GM12864 (cell line): Measurements from ENCODE around the gene KREMEN1.

ENCODE experiments used
- DNase-seq: peaks from one replicate; pipeline ENCODE4 v3.0.0-alpha.2; 2011; ENCODE audit warnings: low read depth
- H3K4me3 ChIP-seq: 2 replicates; pipeline ENCODE4 v1.5.1; 2011; ENCODE audit warnings: mild to moderate bottlenecking, low read depth, low read length, control low read depth
- TF ChIP-seq, protein P1 (sequence below): IDR thresholded peaks from 2 replicates; pipeline ENCODE4 v1.5.1; 2011; ENCODE audit warnings: low read depth, mild to moderate bottlenecking, moderate library complexity, low read length, control low read depth, inconsistent platforms; ENCODE audit errors: missing control alignments

KREMEN1 gene

DNA sequence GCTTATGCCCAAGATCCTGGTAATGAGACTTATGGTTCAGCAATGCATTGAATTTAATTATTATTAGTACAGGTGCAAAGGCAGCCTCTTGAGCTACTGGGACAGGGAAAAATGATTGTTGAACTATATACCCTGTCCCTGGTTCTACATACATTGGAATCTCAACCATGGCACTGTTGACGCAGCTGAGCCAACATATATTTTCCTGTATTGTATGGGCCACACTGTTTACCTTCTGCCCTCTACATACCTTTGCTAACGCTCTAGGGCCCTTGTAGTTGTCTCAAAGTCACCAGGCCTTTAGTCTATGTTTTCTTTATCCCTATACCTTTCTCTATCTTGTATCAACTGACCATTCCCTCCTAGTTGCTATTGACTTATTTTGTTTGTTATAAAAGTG lies 22.6 kb downstream of the KREMEN1 start:
- no peak overlapping the region for H3K4me3 ChIP-seq
- DNase-seq, result no peak
- TF ChIP-seq, protein P1, sequence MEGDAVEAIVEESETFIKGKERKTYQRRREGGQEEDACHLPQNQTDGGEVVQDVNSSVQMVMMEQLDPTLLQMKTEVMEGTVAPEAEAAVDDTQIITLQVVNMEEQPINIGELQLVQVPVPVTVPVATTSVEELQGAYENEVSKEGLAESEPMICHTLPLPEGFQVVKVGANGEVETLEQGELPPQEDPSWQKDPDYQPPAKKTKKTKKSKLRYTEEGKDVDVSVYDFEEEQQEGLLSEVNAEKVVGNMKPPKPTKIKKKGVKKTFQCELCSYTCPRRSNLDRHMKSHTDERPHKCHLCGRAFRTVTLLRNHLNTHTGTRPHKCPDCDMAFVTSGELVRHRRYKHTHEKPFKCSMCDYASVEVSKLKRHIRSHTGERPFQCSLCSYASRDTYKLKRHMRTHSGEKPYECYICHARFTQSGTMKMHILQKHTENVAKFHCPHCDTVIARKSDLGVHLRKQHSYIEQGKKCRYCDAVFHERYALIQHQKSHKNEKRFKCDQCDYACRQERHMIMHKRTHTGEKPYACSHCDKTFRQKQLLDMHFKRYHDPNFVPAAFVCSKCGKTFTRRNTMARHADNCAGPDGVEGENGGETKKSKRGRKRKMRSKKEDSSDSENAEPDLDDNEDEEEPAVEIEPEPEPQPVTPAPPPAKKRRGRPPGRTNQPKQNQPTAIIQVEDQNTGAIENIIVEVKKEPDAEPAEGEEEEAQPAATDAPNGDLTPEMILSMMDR, result no peak

DNA sequence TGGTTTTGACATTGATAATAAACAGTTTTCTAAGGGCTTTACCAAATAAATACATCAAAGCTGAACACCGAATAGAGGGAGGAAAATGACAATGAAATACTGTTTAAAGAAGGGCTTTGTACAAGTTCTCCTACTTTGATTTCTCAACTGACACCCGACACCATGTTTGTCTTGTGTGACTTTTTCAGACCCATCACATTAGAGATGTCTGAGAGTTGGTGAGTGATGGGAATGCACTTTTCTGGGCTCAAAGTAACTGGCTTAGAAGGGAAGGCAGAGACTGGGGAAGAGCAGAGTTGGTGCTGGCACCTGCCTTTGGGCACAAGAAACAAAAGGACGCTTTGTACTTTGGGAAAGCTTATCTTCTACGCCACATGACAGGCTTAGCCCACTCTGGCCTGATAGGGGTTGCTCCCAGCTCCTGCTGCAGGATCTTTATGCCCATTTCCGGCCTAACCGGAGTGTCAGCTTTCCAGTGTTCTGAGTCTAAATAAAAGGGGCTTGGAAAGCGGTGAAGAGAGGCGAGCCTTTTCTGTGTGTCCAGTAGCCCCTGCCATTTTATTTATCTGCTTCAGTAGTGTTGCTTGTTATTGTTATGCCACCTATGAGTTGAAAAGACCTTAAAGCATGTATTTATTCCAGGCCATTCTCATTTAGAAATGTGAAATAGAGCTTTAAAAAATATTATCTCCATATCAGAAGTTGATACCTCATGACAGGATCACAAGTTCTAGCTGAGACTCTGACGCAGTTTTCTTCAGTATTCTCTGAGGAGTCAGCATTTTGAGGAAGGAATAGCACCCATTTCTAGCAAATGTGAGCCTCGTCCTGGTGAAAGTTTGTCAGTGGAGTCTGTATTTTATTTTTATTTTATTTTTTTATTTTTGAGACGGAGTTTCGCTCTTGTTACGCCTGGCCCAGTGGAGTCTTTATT lies 24.2 kb downstream of the KREMEN1 start:
- TF ChIP-seq, protein P1, result no peak
- no peak overlapping the region for H3K4me3 ChIP-seq
- no peak for DNase-seq

DNA sequence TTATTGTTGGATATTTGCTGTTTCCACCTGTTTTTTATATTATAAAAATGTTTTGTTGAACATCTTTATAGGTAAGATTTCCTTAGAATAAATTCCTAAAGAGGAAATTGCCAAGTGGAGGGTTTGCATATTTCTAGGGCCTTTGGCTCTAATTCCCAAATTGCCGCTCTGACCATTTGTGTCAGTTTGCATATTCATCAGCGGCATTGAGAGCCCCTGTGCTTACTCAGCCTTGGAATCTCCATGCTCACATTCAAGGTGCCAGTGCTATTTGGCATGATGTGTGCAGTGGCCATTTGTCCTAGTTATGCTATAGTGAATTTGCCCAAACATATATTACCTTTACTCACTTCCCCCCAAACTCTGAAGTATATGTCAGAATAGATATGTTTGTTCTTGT lies 25.5 kb downstream of the KREMEN1 start:
- no peak for DNase-seq
- no peak overlapping the region for H3K4me3 ChIP-seq
- TF ChIP-seq, protein P1, result no peak

DNA sequence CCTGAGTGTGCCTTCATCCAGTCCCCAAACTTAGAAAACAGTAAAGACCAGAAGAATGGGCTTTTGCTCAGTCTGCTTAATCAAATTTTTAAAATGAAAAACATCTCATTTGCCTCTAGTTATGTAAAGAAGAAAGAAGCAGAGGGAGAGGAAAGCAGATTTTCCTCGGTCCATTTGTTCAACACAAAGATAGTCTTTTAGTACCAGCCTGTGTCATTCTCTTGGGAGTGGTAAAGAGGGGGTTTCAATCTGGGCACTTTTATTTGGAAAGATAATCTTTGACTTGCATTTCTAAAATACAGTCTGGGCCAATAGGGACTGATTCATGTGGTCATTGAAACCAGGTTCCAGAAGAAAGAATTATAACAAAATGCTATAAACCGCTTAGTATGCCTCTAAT lies 29.5 kb downstream of the KREMEN1 start:
- no peak overlapping the region for H3K4me3 ChIP-seq
- TF ChIP-seq, protein P1, result no peak
- DNase-seq, result no peak

DNA sequence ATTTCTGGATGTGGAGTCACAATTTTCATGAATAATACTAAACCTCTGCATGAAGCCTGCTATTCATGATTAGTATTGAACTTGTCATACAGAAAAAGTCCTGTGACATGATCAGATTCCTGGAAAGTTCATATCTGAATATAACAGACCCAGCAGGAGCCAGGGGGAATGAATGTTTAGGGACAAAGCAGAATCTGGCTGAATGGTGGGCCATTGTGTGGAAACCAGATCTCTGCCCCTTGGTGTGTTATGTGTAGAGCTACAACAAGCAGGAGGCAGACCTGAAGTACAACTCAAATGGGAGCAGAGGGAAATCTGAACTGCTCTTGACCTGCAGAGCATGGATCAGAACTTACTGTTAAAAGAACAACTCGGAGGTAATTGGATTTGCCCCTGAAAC lies 30.3 kb downstream of the KREMEN1 start:
- no peak overlapping the region for H3K4me3 ChIP-seq
- TF ChIP-seq, protein P1, result no peak
- DNase-seq, result no peak

DNA sequence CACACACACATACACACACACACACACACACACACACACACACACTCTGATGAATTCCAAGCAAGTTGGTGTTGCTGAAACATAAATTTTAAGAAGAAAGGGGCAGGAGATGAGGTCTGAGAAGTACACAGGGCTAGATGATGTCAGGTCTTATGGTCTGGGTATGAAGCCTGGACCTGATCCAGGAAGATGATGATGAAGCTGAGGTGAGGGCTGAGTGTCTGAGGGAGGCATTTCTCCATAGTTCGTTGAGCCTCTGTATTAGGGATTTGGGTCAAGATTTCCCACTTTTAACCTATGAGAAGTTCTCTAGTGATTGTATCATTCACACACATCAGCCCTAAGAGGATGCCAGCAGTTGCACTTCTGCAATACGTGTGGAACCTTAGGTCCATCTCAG lies 32.6 kb downstream of the KREMEN1 start:
- no peak overlapping the region for H3K4me3 ChIP-seq
- no peak for DNase-seq
- TF ChIP-seq, protein P1, result no peak

DNA sequence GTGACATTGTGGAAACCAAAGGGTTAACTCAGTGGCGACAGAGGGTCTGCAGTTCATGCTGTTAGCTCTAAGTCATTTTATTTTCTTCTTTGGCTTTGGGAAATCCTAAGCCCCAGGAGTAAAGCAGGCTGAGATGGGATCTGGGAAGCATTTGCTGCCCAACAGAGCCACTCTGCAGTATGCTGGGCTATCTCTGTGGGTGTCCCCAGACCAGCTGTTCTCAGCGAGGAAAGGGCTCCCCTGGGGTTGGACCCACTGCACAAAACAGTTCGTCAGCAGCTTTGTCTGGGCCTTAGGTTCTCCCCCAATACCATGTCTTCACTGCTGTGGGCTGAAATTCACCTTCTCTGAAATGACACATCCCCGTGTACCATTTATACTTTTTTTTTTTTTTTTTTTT lies 34.0 kb downstream of the KREMEN1 start:
- TF ChIP-seq, protein P1, result no peak
- no peak overlapping the region for H3K4me3 ChIP-seq
- no peak for DNase-seq
